Stimulated activated naive CD4-positive, alpha-beta T cell (primary cell): ENCODE measurements around the gene DNA2.
"Not testable (repeated sequence)": the region's sequence is repeated elsewhere in the genome, so short reads cannot be mapped to it uniquely, and the experiment has no call there.

ENCODE experiments used
- DNase-seq, 6 experiments: peaks; one replicate each; lab custom pipeline; 2025; lab: John Stamatoyannopoulos, UW

Gene DNA2, protein sequence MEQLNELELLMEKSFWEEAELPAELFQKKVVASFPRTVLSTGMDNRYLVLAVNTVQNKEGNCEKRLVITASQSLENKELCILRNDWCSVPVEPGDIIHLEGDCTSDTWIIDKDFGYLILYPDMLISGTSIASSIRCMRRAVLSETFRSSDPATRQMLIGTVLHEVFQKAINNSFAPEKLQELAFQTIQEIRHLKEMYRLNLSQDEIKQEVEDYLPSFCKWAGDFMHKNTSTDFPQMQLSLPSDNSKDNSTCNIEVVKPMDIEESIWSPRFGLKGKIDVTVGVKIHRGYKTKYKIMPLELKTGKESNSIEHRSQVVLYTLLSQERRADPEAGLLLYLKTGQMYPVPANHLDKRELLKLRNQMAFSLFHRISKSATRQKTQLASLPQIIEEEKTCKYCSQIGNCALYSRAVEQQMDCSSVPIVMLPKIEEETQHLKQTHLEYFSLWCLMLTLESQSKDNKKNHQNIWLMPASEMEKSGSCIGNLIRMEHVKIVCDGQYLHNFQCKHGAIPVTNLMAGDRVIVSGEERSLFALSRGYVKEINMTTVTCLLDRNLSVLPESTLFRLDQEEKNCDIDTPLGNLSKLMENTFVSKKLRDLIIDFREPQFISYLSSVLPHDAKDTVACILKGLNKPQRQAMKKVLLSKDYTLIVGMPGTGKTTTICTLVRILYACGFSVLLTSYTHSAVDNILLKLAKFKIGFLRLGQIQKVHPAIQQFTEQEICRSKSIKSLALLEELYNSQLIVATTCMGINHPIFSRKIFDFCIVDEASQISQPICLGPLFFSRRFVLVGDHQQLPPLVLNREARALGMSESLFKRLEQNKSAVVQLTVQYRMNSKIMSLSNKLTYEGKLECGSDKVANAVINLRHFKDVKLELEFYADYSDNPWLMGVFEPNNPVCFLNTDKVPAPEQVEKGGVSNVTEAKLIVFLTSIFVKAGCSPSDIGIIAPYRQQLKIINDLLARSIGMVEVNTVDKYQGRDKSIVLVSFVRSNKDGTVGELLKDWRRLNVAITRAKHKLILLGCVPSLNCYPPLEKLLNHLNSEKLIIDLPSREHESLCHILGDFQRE

DNA sequence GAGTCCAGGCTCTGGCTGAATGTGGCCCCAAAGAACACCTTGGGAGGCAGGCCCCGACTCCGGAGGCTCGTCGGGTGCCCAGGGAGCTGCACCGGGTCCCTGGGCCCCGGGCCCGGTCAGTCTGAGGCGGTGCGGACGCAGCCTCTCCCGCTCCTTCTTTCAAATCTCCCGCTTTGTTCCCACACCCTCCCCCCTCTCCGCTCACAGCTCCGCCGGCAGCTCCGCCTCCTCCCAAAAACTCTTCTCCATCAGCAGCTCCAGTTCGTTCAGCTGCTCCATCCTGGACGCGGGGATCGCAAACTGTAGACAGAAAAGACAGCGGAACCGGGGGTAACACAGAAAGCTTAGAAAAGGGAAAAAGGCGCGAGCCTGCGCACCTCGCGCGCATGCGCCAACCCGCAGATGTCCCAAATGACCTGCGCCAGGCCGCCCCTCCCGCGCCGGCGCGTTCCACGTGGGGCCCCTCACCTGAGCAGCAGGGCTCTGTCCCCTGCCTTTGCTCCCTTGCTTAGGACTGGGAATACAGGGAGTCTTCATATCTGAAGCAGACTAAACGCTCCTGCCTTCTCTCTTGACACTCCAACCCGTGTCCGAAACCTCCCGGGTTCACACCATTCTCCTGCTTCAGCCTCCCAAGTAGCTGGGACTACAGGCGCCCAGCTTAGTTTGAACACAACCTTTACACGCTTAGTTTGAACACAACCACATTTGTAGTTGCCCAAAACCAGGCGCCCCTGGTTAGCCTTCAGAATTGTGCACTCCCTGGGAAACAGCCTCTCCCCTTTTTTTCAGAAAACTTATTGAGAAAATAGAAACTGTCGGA lies at the start of gene DNA2:
Gene DNA2 (minus strand): TSS at position 388 of the 823 bp plus-strand sequence. CDS start 109 bp downstream, at position 279.
- peak; percentile 43 to 75 (median 52) for DNase-seq

DNA sequence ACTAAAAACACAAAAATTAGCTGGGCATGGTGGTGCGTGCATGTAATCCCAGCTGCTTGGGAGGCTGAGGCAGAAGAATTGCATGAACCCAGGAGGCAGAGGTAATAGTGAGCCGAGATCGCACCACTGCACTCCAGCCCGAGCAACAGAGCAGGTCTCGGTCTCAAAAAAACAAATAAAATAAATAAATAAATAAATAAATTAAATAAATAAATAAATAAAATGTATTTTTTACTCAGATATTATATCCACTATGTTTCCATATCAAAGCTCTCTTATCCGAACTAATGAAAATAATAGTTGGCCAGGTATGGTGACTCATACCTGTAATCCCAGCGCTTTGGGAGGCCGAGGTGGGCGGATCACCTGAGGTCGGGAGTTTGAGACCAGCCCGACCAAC lies 46.8 kb upstream of the DNA2 start:
- not testable (repeated sequence) for DNase-seq

DNA sequence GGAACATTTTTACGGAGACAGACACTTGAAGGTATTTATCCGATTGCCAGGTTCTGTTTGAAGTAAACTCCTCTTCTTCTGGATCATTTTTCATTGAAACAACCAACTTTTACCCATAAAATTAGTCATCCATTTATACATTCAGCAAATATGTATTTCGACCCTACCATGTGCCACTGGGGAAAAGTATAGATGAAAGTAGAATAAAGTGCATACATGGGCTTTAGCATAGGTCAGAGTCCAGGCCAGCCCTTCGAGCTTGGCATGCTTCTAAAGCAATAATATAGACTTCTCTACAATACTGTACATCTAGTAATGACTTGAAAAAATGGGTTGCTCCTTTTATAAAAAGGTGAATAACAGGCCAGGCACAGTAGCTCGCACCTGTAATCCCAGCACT lies 45.4 kb upstream of the DNA2 start:
- DNase-seq, result no peak

DNA sequence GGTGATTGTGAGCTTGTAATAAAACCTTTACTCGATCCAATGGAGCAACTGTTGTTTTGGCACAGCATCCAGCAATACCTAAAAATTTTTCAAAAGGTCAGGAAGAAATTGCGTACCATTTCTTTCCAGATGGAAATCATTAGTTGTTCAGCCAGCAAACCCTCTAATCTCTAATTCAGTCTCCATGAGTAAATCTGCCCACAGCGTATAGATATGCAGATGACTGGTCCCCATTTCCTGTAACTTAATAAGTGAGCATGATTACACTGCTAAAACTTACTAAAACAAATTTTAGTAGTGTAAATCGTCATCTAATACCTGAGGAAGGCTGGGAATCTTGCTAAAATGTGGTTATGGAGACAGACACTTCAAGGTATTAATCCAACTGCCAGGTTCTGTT lies 45.0 kb upstream of the DNA2 start:
- DNase-seq, result no peak

DNA sequence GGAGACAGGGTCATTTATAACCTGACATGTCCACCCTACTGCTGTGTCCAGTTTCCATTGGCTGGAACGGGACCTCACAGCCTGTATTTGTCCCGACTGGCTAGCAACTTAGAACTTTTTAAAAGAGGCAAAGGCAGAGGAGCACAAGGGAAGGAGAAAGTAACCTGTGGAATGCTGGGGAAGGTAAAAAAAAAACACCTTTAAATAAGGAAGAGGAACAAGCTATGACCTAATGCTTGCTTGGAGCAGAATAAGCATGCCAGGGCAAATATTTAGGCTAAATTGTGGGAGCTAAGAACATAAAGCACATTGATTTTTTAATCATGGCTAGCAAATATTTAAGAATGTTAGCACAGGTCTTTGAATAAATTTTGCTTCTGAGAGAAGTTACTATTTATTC lies 44.4 kb upstream of the DNA2 start:
- DNase-seq, result not testable (repeated sequence)

DNA sequence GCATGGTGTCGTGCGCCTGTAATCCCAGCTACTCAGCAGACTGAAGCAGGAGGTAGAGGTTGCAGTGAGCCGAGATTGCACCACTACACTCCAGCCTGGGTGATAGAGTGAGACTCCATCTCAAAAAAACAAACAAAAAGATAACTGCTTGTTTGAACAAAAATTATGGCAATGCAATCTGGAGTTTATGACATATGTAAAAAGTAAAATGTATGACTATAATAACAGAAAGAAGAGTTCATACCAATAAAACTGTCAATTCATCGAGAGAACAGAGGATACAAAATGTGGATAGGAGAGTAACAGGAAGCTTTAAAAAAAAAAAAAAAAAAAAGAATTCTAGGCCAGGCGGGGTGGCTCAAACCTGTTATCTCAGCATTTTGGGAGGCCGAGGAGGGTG lies 36.3 kb upstream of the DNA2 start:
- no peak for DNase-seq

DNA sequence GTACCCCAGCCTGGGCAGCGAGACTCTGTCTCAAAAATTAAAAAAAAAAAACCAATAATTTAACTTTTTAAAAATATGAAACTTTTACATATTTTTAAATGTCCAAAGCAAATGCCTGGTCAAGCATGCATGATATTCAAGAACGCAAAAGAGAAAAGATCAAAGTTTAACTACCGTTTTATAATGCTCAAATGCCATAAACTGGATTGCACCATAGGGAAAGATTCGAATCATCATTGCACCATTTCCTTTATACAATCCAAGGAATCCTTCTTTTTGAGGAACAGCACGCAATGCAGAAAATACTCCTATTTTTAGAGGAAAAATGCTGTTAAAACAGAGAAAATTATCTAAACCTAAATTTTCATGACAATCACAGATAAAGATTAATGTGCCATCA lies 34.6 kb upstream of the DNA2 start:
- no peak for DNase-seq

DNA sequence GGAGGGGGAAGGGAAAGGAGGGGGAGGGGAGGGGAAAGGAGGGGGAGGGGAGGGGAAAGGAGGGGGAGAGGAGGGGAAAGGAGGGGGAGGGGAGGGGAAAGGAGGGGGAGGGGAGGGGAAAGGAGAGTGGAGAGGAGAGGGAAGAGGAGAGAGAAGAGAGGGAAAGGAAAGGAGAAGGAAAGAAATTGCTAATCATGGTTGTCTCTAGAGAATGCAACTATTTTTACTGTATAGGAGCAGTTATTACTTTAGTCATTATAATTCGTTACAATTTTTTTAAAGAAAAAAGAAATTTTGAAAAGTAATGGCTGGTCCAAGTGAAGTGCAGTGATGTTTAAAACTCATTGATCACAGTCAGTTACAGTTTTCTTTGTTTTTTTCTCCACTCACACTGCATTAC lies 31.1 kb upstream of the DNA2 start:
- DNase-seq, result no peak

DNA sequence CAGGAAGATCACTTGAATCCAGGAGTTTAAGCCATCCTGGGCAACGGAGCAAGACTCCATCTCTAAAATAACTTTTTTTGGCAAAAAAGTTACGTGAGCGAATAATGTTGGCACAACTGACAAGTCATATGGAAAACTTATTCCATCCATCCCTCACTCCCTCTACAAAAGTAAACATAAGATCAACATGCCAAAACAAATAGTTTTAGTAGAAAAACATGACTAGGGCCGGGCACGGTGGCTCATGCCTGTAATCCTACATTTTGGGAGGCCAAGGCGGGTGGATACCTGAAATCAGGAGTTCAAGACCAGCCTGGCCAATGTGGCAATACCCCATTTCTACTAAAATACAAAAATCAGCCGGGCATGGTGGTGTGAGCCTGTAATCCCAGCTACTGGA lies 29.9 kb upstream of the DNA2 start:
- no peak for DNase-seq

DNA sequence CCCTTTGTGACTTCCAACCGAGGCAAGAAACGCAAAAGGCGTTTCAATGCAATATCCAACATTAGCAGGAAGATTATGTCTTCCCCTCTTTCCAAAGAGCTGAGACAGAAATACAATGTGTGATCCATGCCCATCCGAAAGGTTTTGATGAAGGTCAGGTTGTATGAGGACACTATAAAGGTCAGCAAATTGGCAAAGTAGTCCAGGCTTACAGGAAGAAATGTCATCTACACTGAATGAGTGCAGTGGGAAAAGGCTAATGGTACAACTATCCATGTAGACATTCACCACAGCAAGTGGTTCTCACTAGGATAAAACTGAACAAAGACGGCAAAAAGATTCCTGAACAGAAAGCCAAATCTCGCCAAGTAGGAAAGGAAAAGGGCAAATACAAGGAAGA lies 27.8 kb upstream of the DNA2 start:
- DNase-seq, result no peak

DNA sequence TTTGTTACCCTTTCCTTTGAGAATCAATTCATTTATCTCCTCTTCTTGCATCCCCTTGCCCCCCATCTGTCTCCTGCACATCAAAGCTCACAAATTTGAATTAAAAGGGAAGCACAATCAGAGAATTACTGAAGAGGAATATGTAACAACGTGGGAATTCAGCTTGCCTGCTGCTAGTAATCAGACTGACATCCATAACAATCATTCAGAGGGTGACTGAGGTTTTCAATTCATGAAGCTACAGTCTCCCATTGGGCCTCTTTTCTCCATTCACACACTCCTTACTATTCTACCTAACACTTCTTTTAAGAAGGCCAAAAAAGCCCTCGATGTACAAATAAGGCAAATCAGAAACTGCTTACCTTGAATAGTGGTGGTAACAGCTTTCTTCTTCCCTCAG lies 24.3 kb upstream of the DNA2 start:
- no peak for DNase-seq

DNA sequence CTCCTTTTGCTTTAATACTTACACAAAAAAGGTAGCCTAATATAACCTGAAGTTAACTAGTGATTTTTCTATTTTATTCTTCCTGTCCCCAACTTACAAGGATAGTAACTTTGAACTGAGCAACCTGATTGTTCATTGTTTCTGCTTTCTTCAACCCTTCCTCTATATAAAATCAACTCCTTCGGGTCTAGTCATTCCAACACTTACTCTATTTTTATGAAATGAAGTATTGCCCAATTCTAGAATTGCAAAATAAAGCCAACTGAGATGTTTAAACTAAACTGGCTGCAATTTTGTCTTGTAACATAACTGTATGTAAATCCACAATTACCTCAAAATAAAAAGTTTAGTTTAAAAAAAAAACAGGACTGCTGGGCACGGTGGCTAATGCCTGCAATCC lies 20.3 kb upstream of the DNA2 start:
- no peak for DNase-seq

DNA sequence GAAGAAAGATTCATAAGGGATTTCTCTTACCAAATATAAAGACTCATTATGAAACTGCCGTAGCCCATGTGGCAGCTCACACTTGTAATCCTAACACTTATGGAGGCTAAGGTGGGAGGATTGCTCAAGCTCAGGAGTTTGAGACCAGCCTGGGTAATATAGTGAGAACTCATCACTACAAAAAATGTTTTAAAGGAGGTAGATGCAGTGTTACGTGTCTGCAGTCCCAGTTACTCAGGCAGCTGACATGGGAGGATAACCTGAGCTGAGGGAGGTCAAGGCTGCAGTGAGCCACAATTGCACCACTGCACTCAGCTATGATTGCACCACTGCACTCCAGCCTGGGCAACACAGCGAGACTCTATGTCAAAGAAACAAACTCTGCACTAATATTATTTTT lies 18.1 kb upstream of the DNA2 start:
- no peak for DNase-seq

DNA sequence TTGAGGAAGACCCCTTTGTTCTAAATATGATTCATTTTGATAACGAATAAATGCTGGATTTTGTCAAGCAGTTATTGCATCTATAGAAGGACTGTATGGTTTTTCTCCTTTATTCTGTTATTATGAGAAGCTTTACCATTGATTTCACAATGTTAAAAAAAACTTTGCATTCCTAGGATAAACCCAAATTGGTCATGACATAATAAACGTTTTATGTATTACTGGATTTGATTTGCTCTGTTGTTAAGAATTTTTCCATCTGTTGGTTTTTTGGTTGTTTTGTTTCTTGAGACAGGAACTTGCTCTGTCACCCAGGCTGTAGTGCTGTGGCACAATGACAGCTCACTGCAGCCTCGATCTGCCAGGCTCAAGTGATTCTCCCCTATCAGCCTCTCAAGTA lies 2.2 kb upstream of the DNA2 start:
- no peak for DNase-seq

DNA sequence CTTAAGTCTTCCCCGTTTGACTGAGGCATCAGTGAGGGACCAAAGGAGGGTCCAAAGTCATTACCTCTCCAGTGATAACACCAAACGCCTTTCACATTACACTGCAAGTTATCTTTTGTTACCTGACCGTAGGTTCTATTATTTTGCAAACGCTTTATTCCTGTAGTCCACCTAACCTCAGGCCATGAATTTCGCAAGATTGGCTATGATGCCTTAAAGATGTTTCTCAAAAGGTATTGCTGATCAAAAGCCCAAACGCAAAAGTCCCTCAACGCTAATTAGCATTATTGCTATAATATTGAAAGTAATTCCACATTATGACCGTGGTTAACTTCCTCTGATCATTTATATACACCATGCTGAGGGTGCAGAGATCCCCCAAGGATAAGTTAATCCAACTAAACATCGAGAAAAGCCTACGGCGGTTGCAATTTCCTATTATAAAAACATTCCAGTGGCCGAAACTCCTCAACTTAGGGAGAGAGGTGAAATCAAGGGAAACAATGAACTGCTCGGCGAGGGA lies 649 bp downstream of the DNA2 start:
- no peak for DNase-seq

DNA sequence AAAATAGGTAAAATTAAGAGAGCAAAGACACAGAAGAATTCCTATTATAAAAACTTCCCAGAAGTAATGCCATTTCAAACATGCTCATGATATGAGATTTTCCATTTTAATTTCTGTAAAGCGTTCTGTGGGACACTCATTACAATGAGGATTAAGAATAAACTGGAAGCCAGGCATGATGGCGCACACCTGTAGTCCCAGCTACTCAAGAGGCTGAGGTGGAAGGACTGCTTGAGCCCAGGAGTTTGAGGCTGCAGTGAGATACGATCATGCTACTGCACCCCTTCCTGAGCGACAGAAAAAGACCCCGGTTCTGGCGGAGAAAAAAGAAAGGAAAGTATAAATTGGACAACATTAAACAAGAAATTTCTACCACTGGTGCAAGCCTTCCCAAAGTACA lies 1.5 kb downstream of the DNA2 start:
- DNase-seq, result no peak

DNA sequence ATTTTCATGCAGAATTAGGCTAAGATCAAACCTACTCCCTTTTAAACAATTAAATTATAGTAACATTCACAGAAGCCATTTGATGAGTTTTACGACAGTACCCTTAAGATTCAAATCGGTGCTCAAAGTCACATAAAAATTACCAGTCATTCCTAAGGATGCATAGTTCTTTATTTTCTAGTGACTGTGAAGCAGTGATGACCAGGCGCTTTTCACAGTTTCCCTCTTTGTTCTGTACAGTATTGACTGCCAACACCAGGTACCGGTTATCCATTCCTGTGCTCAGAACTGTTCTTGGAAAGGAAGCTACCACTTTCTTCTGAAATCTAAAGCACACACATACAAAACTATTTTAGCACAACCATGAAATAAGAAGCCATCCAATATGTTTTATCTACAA lies 1.9 kb downstream of the DNA2 start:
- no peak for DNase-seq

DNA sequence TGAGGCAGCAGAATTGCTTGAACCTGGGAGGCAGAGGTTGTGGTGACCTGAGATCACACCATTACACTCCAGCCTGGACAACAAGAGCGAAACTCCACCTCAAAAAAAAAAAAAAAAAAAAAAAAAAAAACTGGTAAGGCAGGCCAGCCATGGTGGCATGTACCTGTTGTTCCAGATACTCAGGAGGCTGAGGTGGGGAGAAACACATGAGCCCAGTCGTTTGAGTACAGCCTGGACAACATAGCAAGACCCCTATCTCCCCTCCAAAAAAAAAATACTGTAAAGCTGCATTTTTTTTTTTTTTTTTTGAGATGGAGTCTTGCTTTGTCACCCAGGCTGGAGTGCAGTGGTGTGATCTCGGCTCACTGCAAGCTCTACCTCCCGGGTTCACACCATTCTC lies 7.0 kb downstream of the DNA2 start:
- not testable (repeated sequence) for DNase-seq

DNA sequence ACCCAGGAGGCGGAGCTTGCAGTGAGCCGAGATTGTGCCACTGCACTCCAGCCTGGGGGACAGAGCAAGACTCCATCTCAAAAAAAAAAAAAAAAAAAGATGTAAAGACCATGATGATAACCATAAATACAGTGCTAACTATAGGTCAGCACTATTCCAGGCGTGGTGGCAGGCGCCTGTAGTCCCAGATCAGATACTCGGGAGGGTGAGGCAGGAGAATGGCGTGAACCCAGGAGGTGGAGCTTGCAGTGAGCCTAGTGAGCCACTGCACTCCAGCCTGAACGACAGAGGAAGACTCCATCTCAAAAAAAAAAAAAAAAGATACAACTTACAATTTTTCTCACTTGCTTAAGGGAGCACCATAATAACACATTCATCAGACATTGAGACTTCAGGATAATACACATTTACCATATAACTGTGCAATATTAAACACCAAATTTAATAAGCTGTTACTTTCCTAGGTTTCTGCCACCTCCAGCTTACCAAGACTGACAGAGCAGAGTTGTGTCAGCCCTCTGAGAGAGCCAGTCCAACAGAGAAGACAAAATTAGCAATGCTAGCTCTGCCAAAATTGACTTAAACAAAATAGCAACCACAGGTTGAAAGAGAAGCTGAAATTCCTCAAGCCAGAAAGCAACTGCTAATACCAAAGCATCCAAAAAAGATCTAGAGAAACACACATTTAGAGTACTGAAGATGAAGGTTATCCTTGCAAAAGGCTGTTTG lies 8.2 kb downstream of the DNA2 start:
- DNase-seq, result no peak

DNA sequence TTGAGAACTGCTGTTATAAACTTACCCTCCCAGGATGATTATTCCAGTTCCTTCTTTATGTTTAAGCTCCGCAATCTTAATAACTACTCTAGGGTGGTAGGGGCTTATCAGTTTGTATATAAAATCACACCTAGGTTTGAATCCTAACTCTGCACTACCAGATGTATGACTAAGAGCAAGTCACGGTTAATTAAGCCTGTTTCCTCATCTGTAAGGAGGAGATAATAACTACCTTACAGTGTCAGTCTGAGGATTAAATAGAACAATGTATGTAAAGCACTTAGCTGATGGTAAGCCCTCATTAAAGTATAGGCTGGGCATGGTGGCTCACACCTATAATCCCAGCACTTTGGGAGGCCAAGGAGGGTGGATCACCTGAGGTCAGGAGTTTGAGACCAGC lies 9.2 kb downstream of the DNA2 start:
- DNase-seq, result no peak

DNA sequence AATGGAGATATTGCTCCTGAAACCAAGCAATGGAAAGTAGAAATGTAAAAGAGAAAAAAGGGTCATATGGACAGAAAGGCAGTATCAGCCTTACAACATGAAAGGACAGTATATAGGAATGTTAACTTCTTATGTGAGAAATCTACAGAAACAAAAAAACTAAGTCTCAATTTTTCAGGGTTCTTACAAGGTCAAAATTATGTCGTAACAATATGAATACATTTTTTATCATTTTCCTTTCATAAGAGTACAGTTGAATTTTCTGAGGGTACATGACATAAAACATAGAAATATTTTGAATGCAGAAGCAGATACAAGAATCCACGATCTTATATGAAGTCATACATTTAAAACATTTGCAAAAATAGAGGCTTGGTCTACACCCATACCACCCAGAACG lies 10.7 kb downstream of the DNA2 start:
- DNase-seq, result no peak
